Measurements from ENCODE around the gene ATXN7L2. TPM values are rescaled to one million over a fixed set of nuclear protein-coding genes. Genes with fewer than 3 reads are reported as not detected.

The ATXN7L2 gene
- total RNA-seq, 1 donor = 4.4 TPM

- peak overlapping the region; percentile 55 for H3K4me3 ChIP-seq (ENCODE audit: low read length)
- peaks cover 11% of the 10 kb centered on the region for H3K27me3 ChIP-seq (ENCODE audit: insufficient read depth, low read length)
- peaks cover 17% of the 10 kb centered on the region for H3K4me1 ChIP-seq (ENCODE audit: insufficient read depth, low read length)
- no peaks in the 10 kb centered on the region for H3K9me3 ChIP-seq (ENCODE audit: low read depth, low read length)
Observed at GRCh38 chr1:109484519-109484975, 842 bp downstream of the ATXN7L2 start.

GRCh38 chr1:109485001-109485400, 1.3 kb downstream of the ATXN7L2 start:
- no peak overlapping the region for H3K4me3 ChIP-seq (ENCODE audit: low read length)
- no peaks in the 10 kb centered on the region for H3K9me3 ChIP-seq (ENCODE audit: low read depth, low read length)
- peaks cover 17% of the 10 kb centered on the region for H3K4me1 ChIP-seq (ENCODE audit: insufficient read depth, low read length)
- H3K27me3 ChIP-seq (ENCODE audit: insufficient read depth, low read length) = peaks cover 11% of the 10 kb centered on the region

GRCh38 chr1:109487261-109487660, 3.6 kb downstream of the ATXN7L2 start:
- peaks cover 17% of the 10 kb centered on the region for H3K4me1 ChIP-seq (ENCODE audit: insufficient read depth, low read length)
- no peak overlapping the region for H3K4me3 ChIP-seq (ENCODE audit: low read length)
- peaks cover under 1% of the 10 kb centered on the region for H3K27me3 ChIP-seq (ENCODE audit: insufficient read depth, low read length)
- no peaks in the 10 kb centered on the region for H3K9me3 ChIP-seq (ENCODE audit: low read depth, low read length)

- H3K27me3 ChIP-seq (ENCODE audit: insufficient read depth, low read length) = no peaks in the 10 kb centered on the region
- no peaks in the 10 kb centered on the region for H3K9me3 ChIP-seq (ENCODE audit: low read depth, low read length)
- H3K4me1 ChIP-seq (ENCODE audit: insufficient read depth, low read length) = peaks cover 13% of the 10 kb centered on the region
- no peak overlapping the region for H3K4me3 ChIP-seq (ENCODE audit: low read length)
Observed at GRCh38 chr1:109488201-109488600, 4.5 kb downstream of the ATXN7L2 start.

GRCh38 chr1:109488696-109489095, 5.0 kb downstream of the ATXN7L2 start:
- no peak overlapping the region for H3K4me3 ChIP-seq (ENCODE audit: low read length)
- no peaks in the 10 kb centered on the region for H3K27me3 ChIP-seq (ENCODE audit: insufficient read depth, low read length)
- H3K9me3 ChIP-seq (ENCODE audit: low read depth, low read length) = no peaks in the 10 kb centered on the region
- peaks cover 15% of the 10 kb centered on the region for H3K4me1 ChIP-seq (ENCODE audit: insufficient read depth, low read length)

- no peak overlapping the region for H3K4me3 ChIP-seq (ENCODE audit: low read length)
- peaks cover 17% of the 10 kb centered on the region for H3K4me1 ChIP-seq (ENCODE audit: insufficient read depth, low read length)
- no peaks in the 10 kb centered on the region for H3K9me3 ChIP-seq (ENCODE audit: low read depth, low read length)
- no peaks in the 10 kb centered on the region for H3K27me3 ChIP-seq (ENCODE audit: insufficient read depth, low read length)
Observed at GRCh38 chr1:109490029-109490933, 6.6 kb downstream of the ATXN7L2 start.

- Histone ChIP-seq H3K9me3 (ENCODE audit: low read depth, low read length) (no peaks in the 10 kb centered on the region), H3K4me1 (ENCODE audit: insufficient read depth, low read length) (peaks cover 23% of the 10 kb centered on the region), H3K27me3 (ENCODE audit: insufficient read depth, low read length) (no peaks in the 10 kb centered on the region), H3K4me3 (ENCODE audit: low read length) (no peak overlapping the region)
Observed at GRCh38 chr1:109490934-109491302, 7.2 kb downstream of the ATXN7L2 start.

- no peaks in the 10 kb centered on the region for H3K27me3 ChIP-seq (ENCODE audit: insufficient read depth, low read length)
- H3K4me1 ChIP-seq (ENCODE audit: insufficient read depth, low read length) = peaks cover 28% of the 10 kb centered on the region
- no peaks in the 10 kb centered on the region for H3K9me3 ChIP-seq (ENCODE audit: low read depth, low read length)
- no peak overlapping the region for H3K4me3 ChIP-seq (ENCODE audit: low read length)
Observed at GRCh38 chr1:109491372-109491771, 7.7 kb downstream of the ATXN7L2 start.

- Histone ChIP-seq H3K27me3 (ENCODE audit: insufficient read depth, low read length) (no peaks in the 10 kb centered on the region), H3K9me3 (ENCODE audit: low read depth, low read length) (no peaks in the 10 kb centered on the region), H3K4me3 (ENCODE audit: low read length) (no peak overlapping the region), H3K4me1 (ENCODE audit: insufficient read depth, low read length) (peaks cover 41% of the 10 kb centered on the region)
Observed at GRCh38 chr1:109492779-109493178, 9.1 kb downstream of the ATXN7L2 start.

GRCh38 chr1:109493227-109493626, 9.5 kb downstream of the ATXN7L2 start:
- peaks cover 46% of the 10 kb centered on the region for H3K4me1 ChIP-seq (ENCODE audit: insufficient read depth, low read length)
- no peaks in the 10 kb centered on the region for H3K27me3 ChIP-seq (ENCODE audit: insufficient read depth, low read length)
- H3K4me3 ChIP-seq (ENCODE audit: low read length) = no peak overlapping the region

GRCh38 chr1:109493805-109494539, 10.3 kb downstream of the ATXN7L2 start, which contains the start of gene CYB561D1:
TSS of gene CYB561D1 (plus strand) at chr1:109494094. CDS start at chr1:109494140, 46 bp downstream.
- Histone ChIP-seq H3K4me1 (ENCODE audit: insufficient read depth, low read length) (peaks cover 50% of the 10 kb centered on the region), H3K9me3 (ENCODE audit: low read depth, low read length) (no peaks in the 10 kb centered on the region), H3K4me3 (ENCODE audit: low read length) (peak within 1 kb of the TSS; percentile 90), H3K27me3 (ENCODE audit: insufficient read depth, low read length) (no peaks in the 10 kb centered on the region)

More at GRCh38 chr1:109493227-109493626, 9.5 kb downstream of the ATXN7L2 start:
- H3K9me3 ChIP-seq (ENCODE audit: low read depth, low read length) = no peaks in the 10 kb centered on the region

- Histone ChIP-seq H3K4me3 (ENCODE audit: low read length) (no peak overlapping the region), H3K4me1 (ENCODE audit: insufficient read depth, low read length) (peaks cover 68% of the 10 kb centered on the region), H3K27me3 (ENCODE audit: insufficient read depth, low read length) (no peaks in the 10 kb centered on the region), H3K9me3 (ENCODE audit: low read depth, low read length) (no peaks in the 10 kb centered on the region)
Observed at GRCh38 chr1:109495738-109496137, 12.0 kb downstream of the ATXN7L2 start.

- H3K4me3 ChIP-seq (ENCODE audit: low read length) = no peak overlapping the region
- H3K4me1 ChIP-seq (ENCODE audit: insufficient read depth, low read length) = peaks cover 83% of the 10 kb centered on the region
Observed at GRCh38 chr1:109497449-109498160, 13.9 kb downstream of the ATXN7L2 start.

GRCh38 chr1:109498161-109498801, 14.6 kb downstream of the ATXN7L2 start:
- Histone ChIP-seq H3K4me1 (ENCODE audit: insufficient read depth, low read length) (peaks cover 82% of the 10 kb centered on the region), H3K9me3 (ENCODE audit: low read depth, low read length) (no peaks in the 10 kb centered on the region), H3K4me3 (ENCODE audit: low read length) (no peak overlapping the region), H3K27me3 (ENCODE audit: insufficient read depth, low read length) (no peaks in the 10 kb centered on the region)

More at GRCh38 chr1:109497449-109498160, 13.9 kb downstream of the ATXN7L2 start:
- Histone ChIP-seq H3K27me3 (ENCODE audit: insufficient read depth, low read length) (no peaks in the 10 kb centered on the region), H3K9me3 (ENCODE audit: low read depth, low read length) (no peaks in the 10 kb centered on the region)

Measured in mononuclear cell (primary cell).